ENCODE results near the gene CMTM1.

GRCh38 chr16:66596986-66597848 is 31.0 kb downstream of the CMTM1 start:
- TF ChIP-seq CTCF (IDR thresholded peaks at IDR 0.05; ENCODE audit: poor library complexity, severe bottlenecking) (no peak), POLR2AphosphoS5 (IDR thresholded peaks at IDR 0.05) (no peak), REST (IDR thresholded peaks at IDR 0.05; ENCODE audit: borderline replicate concordance) (no peak), TAF1 (IDR thresholded peaks at IDR 0.05; ENCODE audit: low read depth) (no peak), EP300 (conservative IDR thresholded peaks at IDR 0.05; ENCODE audit: poor library complexity, severe bottlenecking) (no peak), RAD21 (conservative IDR thresholded peaks at IDR 0.05) (no peak), EZH2 (IDR thresholded peaks at IDR 0.05; ENCODE audit: borderline replicate concordance, insufficient read depth, low read length, poor library complexity, severe bottlenecking) (no peak), MXI1 (conservative IDR thresholded peaks at IDR 0.05; ENCODE audit: poor library complexity, severe bottlenecking) (no peak)
